ENCODE measurements around the gene PLA2G6. TPM values are rescaled to one million over a fixed set of nuclear protein-coding genes. Genes with fewer than 3 reads are reported as not detected.

PLA2G6 gene
- total RNA-seq, 4 donors from 2014 or later = 30.7 to 327 (median 72.3) TPM

- WGBS, 2 donors (ENCODE audit: low coverage in 1 of 2) = 85% methylated on average over 29 of the region's 85 CpGs; no CpG with 5 or more reads in 1 of the 2 donors
- peaks cover 14% of the 10 kb centered on the region for H3K27me3 ChIP-seq
- no peak for TF ChIP-seq EP300 (IDR thresholded peaks at IDR 0.05; ENCODE audit: low read depth)
- TF ChIP-seq POLR2AphosphoS5 (IDR thresholded peaks at IDR 0.05) = no peak
- no peak for TF ChIP-seq POLR2A (IDR thresholded peaks at IDR 0.05)
- no peak for TF ChIP-seq CTCF (IDR thresholded peaks at IDR 0.05)
- no peaks in the 10 kb centered on the region for H3K36me3 ChIP-seq
- DNase-seq = no peak
- in situ Hi-C loops (cut with MboI; ENCODE audit: low pct_ligation_motif_present in 1 of 4, low pct_unique_long_range_greater_than_20kb in 1 of 4, low sequenced_read_pairs in 3 of 4) = no loop called here
- H3K4me1 ChIP-seq = peaks cover 0 to 9% (median 4%) of the 10 kb centered on the region in 4 donors
- no peaks in the 10 kb centered on the region for H3K9me3 ChIP-seq
- intact Hi-C loops (cut with DNase I; ENCODE audit: low total_unique reads) = no loop called here
- peak overlapping the region in 2 of 4 donors; percentile 20 to 30 for H3K4me3 ChIP-seq
- H3K27ac ChIP-seq = no peak overlapping the region
Observed at GRCh38 chr22:38088629-38089473, 92.8 kb downstream of the PLA2G6 start.

GRCh38 chr22:38087855-38088254 is 93.8 kb downstream of the PLA2G6 start:
- no peak overlapping the region for H3K27ac ChIP-seq
- WGBS, 2 donors (ENCODE audit: low coverage in 1 of 2) = 89 to 92% methylated on average over 6 to 12 of the region's 12 CpGs
- DNase-seq = no peak
- intact Hi-C loops (cut with DNase I; ENCODE audit: low total_unique reads) = no loop called here
- H3K27me3 ChIP-seq = peaks cover 18% of the 10 kb centered on the region
- H3K9me3 ChIP-seq = no peaks in the 10 kb centered on the region
- TF ChIP-seq CTCF (IDR thresholded peaks at IDR 0.05) (no peak), EP300 (IDR thresholded peaks at IDR 0.05; ENCODE audit: low read depth) (no peak), POLR2AphosphoS5 (IDR thresholded peaks at IDR 0.05) (no peak), POLR2A (IDR thresholded peaks at IDR 0.05) (no peak)
- in situ Hi-C loops (cut with MboI; ENCODE audit: low pct_ligation_motif_present in 1 of 4, low pct_unique_long_range_greater_than_20kb in 1 of 4, low sequenced_read_pairs in 3 of 4) = no loop called here
- no peak overlapping the region for H3K4me3 ChIP-seq
- peaks cover 0 to 9% (median 4%) of the 10 kb centered on the region in 4 donors for H3K4me1 ChIP-seq
- H3K36me3 ChIP-seq = no peaks in the 10 kb centered on the region

GRCh38 chr22:38086942-38087341 is 94.7 kb downstream of the PLA2G6 start:
- no peaks in the 10 kb centered on the region for H3K36me3 ChIP-seq
- peaks cover 0 to 18% (median 13%) of the 10 kb centered on the region in 4 donors for H3K4me1 ChIP-seq
- in situ Hi-C loops (cut with MboI; ENCODE audit: low pct_ligation_motif_present in 1 of 4, low pct_unique_long_range_greater_than_20kb in 1 of 4, low sequenced_read_pairs in 3 of 4) = no loop called here
- no peak overlapping the region for H3K4me3 ChIP-seq
- H3K27ac ChIP-seq = no peak overlapping the region
- 83 to 90% methylated on average over 4 to 13 of the region's 13 CpGs for WGBS, 2 donors (ENCODE audit: low coverage in 1 of 2)
- H3K27me3 ChIP-seq = peaks cover 27% of the 10 kb centered on the region
- intact Hi-C loops (cut with DNase I; ENCODE audit: low total_unique reads) = no loop called here
- TF ChIP-seq POLR2A (IDR thresholded peaks at IDR 0.05) (no peak), CTCF (IDR thresholded peaks at IDR 0.05) (no peak), POLR2AphosphoS5 (IDR thresholded peaks at IDR 0.05) (no peak), EP300 (IDR thresholded peaks at IDR 0.05; ENCODE audit: low read depth) (no peak)
- no peaks in the 10 kb centered on the region for H3K9me3 ChIP-seq
- no peak for DNase-seq

- WGBS, 2 donors (ENCODE audit: low coverage in 1 of 2) = 93% methylated on average over 3 to 21 of the region's 25 CpGs
Observed at GRCh38 chr22:38086001-38086845, 95.4 kb downstream of the PLA2G6 start.

More at GRCh38 chr22:38086001-38086845, 95.4 kb downstream of the PLA2G6 start:
- H3K4me3 ChIP-seq = no peak overlapping the region
- no peaks in the 10 kb centered on the region for H3K9me3 ChIP-seq
- peaks cover 0 to 24% (median 19%) of the 10 kb centered on the region in 4 donors for H3K4me1 ChIP-seq
- TF ChIP-seq EP300 (IDR thresholded peaks at IDR 0.05; ENCODE audit: low read depth) (no peak), CTCF (IDR thresholded peaks at IDR 0.05) (no peak), POLR2A (IDR thresholded peaks at IDR 0.05) (no peak), POLR2AphosphoS5 (IDR thresholded peaks at IDR 0.05) (no peak)
- peaks cover 34% of the 10 kb centered on the region for H3K27me3 ChIP-seq
- no peak overlapping the region for H3K27ac ChIP-seq
- intact Hi-C loops (cut with DNase I; ENCODE audit: low total_unique reads) = no loop called here
- DNase-seq = no peak
- in situ Hi-C loops (cut with MboI; ENCODE audit: low pct_ligation_motif_present in 1 of 4, low pct_unique_long_range_greater_than_20kb in 1 of 4, low sequenced_read_pairs in 3 of 4) = no loop called here
- no peaks in the 10 kb centered on the region for H3K36me3 ChIP-seq
